H7 (cell line): ENCODE measurements around the gene PRDX3. TPM values are rescaled to one million over a fixed set of nuclear protein-coding genes. Genes with fewer than 3 reads are reported as not detected.

Source experiments
- DNase-seq: peaks from one replicate; pipeline ENCODE4 v3.0.0; 2012
- H3K27me3 ChIP-seq: 2 replicates; pipeline ENCODE4 v1.6.0; 2011; ENCODE audit warnings: mild to moderate bottlenecking, low read length; ENCODE audit not compliant: control insufficient read depth, insufficient read depth
- H3K36me3 ChIP-seq: replicated peaks from 2 replicates; pipeline ENCODE4 v1.5.1; 2011; ENCODE audit warnings: low read length; ENCODE audit not compliant: control insufficient read depth, insufficient read depth
- H3K4me3 ChIP-seq: 2 replicates; pipeline ENCODE4 v1.5.1; 2011; ENCODE audit warnings: low read depth, mild to moderate bottlenecking, control low read depth, low read length, moderate library complexity; ENCODE audit not compliant: insufficient read depth
- total RNA-seq: library from RNA; depleted of rRNA; stranded (reverse); fragments of >200 nt; shearing (Covaris generic); gene quantifications from 2 replicates; pipeline ENCODE4 v1.2.3, GENCODE V29; 2014; rRNA removed

Gene PRDX3
- total RNA-seq, 1 experiment from 2014 or later = 445 TPM

DNA sequence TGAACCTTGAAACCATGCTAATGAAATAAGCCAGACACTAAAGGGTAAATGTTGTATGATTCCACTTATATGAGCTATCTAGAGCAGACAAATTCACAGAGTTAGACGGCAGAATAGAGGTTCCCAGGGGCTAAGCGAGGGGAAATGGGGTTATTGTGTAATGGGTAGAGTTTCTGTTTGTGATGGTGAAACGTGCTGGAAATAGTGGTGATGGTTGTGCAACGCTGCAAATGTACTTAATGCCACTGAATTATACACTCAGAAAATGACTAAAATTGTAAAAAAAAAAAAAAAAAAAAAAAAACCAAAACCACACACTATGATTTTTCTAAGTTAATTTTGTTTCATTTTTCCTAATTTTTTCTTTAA, 43.1 kb downstream of the PRDX3 start:
- H3K36me3 ChIP-seq = peaks cover 16% of the 10 kb centered on the region
- no peak for DNase-seq
- no peaks in the 10 kb centered on the region for H3K27me3 ChIP-seq
- H3K4me3 ChIP-seq = no peak overlapping the region

DNA sequence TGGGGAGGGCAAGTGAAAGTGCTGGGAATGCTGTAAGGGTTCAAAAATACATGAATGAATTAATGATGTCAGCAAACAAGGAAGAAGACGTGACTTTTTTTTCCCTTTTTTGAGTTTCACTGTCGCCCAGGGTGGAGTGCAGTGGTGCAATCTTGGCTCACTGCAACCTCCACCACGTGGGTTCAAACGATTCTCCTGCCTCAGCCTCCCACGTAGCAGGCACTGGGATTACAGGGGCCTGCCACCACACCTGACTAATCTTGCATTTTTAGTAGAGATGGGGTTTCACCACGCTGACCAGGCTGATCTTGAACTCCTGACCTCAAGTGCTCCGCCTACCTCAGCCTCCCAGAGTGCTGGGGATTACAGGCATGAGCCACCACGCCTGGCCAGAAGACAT, 44.7 kb downstream of the PRDX3 start:
- no peak for DNase-seq
- Histone ChIP-seq H3K36me3 (peaks cover 21% of the 10 kb centered on the region), H3K4me3 (no peak overlapping the region), H3K27me3 (no peaks in the 10 kb centered on the region)

- no peak for DNase-seq
- Histone ChIP-seq H3K4me3 (no peak overlapping the region), H3K36me3 (peaks cover 21% of the 10 kb centered on the region), H3K27me3 (no peaks in the 10 kb centered on the region)
These were observed 45.9 kb downstream of the PRDX3 start for GRCh38 chr10:119132521-119133345.

- DNase-seq = no peak
- no peaks in the 10 kb centered on the region for H3K27me3 ChIP-seq
- H3K4me3 ChIP-seq = no peak overlapping the region
- peaks cover 21% of the 10 kb centered on the region for H3K36me3 ChIP-seq
These were observed 46.9 kb downstream of the PRDX3 start for GRCh38 chr10:119131512-119132240.

DNA sequence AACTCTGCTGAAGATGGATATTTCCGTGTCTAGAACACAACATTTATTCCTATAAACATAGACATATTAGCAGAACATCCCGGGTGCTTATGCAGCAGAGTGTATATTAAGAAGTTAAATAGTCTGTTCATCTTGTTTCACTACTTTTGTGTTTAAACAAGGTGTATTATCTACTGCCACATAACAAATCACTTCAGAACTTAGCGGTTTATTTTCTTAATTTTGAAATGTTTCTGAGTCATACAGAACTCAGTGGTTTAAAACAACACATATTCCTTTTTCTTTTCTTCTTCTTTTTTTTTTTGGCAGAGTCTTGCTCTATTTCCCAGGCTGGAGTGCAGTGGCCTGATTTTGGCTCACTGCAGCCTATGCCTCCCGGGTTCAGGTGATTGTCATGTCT, 48.9 kb downstream of the PRDX3 start:
- H3K27me3 ChIP-seq = no peaks in the 10 kb centered on the region
- H3K4me3 ChIP-seq = no peak overlapping the region
- H3K36me3 ChIP-seq = peaks cover 21% of the 10 kb centered on the region
- no peak for DNase-seq

DNA sequence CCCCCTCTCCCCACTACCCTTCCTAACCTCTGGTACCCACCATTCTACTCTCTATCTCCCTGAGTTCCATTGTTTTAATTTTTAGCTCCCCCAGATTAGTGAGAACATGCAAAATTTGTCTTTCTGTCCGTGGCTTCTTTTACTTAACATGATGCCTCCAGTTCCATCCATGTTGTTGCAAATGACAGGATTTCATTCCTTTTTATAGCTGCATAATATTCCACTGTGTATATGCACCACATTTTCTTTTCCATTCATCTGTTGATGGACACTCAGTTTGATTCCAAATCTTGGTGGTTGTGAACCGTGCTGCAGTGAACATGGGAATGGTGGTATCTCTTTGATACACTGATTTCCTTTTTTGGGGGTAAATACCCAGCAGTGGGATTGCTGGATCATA, 52.7 kb downstream of the PRDX3 start:
- H3K4me3 ChIP-seq = no peak overlapping the region
- no peaks in the 10 kb centered on the region for H3K27me3 ChIP-seq
- no peak for DNase-seq
- H3K36me3 ChIP-seq = peaks cover 10% of the 10 kb centered on the region

- Histone ChIP-seq H3K4me3 (no peak overlapping the region), H3K27me3 (no peaks in the 10 kb centered on the region), H3K36me3 (peaks cover 15% of the 10 kb centered on the region)
- no peak for DNase-seq
These were observed 57.7 kb downstream of the PRDX3 start for GRCh38 chr10:119120875-119121274.

GRCh38 chr10:119120413-119120867, 58.2 kb downstream of the PRDX3 start:
- DNase-seq = no peak
- Histone ChIP-seq H3K4me3 (no peak overlapping the region), H3K27me3 (no peaks in the 10 kb centered on the region), H3K36me3 (peaks cover 15% of the 10 kb centered on the region)

- no peak overlapping the region for H3K4me3 ChIP-seq
- H3K36me3 ChIP-seq = peaks cover 18% of the 10 kb centered on the region
- no peaks in the 10 kb centered on the region for H3K27me3 ChIP-seq
- DNase-seq = no peak
These were observed 59.2 kb downstream of the PRDX3 start for GRCh38 chr10:119119400-119119799.

GRCh38 chr10:119118231-119118630, 60.4 kb downstream of the PRDX3 start:
- peaks cover 22% of the 10 kb centered on the region for H3K36me3 ChIP-seq
- no peak for DNase-seq
- H3K4me3 ChIP-seq = no peak overlapping the region

More at GRCh38 chr10:119118231-119118630, 60.4 kb downstream of the PRDX3 start:
- H3K27me3 ChIP-seq = no peaks in the 10 kb centered on the region

Other genes with a start within 250 kb of the PRDX3 start
- gene NANOS1, start 149.1 kb downstream of the PRDX3 start, total RNA-seq = 2.4 and 7.8 TPM in 2 replicates
- gene EIF3A, start 98.0 kb downstream of the PRDX3 start, total RNA-seq = 89.3 and 129 TPM in 2 replicates
- gene DENND10, start 74.7 kb downstream of the PRDX3 start, total RNA-seq = 77.1 and 82.6 TPM in 2 replicates
- gene SFXN4, start 13.1 kb downstream of the PRDX3 start, total RNA-seq = 15.3 and 24.6 TPM in 2 replicates
- gene GRK5, start 28.8 kb upstream of the PRDX3 start, total RNA-seq = 1.2 and 1.7 TPM in 2 replicates